NOMO-1 (cell line): ENCODE measurements around the gene F12.
"Not testable (repeated sequence)": the region's sequence is repeated elsewhere in the genome, so short reads cannot be mapped to it uniquely, and the experiment has no call there.

Experiments
- DNase-seq, 2 experiments: peaks; one replicate each; lab custom pipeline; 2025; ENCODE audit not compliant: unreplicated experiment in 2 of 2; lab: John Stamatoyannopoulos, UW

Gene F12

GRCh38 chr5:177417081-177417480, 7.7 kb upstream of the F12 start:
- not testable (repeated sequence) for DNase-seq

GRCh38 chr5:177414481-177414880, 5.1 kb upstream of the F12 start:
- no peak for DNase-seq

- DNase-seq = no peak
Measured at GRCh38 chr5:177412603-177413233, 3.4 kb upstream of the F12 start.

- DNase-seq = peak; percentile 62 to 65
Measured at GRCh38 chr5:177410575-177410974, 1.2 kb upstream of the F12 start.

GRCh38 chr5:177405805-177406204, 3.6 kb downstream of the F12 start:
- peak; percentile 82 to 88 for DNase-seq

- DNase-seq = no peak
Measured at GRCh38 chr5:177405312-177405711, 4.1 kb downstream of the F12 start.

GRCh38 chr5:177404641-177405179, 4.7 kb downstream of the F12 start:
- DNase-seq = no peak

- DNase-seq = peak; percentile 86 to 93
Measured at GRCh38 chr5:177403792-177404640, 5.3 kb downstream of the F12 start.

GRCh38 chr5:177403102-177403791, 6.1 kb downstream of the F12 start:
- no peak for DNase-seq

GRCh38 chr5:177402271-177403043, 6.9 kb downstream of the F12 start:
- no peak for DNase-seq

GRCh38 chr5:177399997-177400868, 9.1 kb downstream of the F12 start, which contains the start of gene PFN3:
TSS of gene PFN3 (minus strand) at chr5:177400661. CDS start at chr5:177400576, 85 bp downstream.
- no peak for DNase-seq

- DNase-seq = no peak
Measured at GRCh38 chr5:177397875-177398390, 11.4 kb downstream of the F12 start.

GRCh38 chr5:177396807-177397206, 12.6 kb downstream of the F12 start:
- DNase-seq = no peak

GRCh38 chr5:177396078-177396477, 13.3 kb downstream of the F12 start:
- DNase-seq = no peak

- DNase-seq = no peak
Measured at GRCh38 chr5:177393990-177394389, 15.4 kb downstream of the F12 start.

GRCh38 chr5:177393206-177393765, 16.1 kb downstream of the F12 start:
- DNase-seq = peak in 1 of 2 experiments; percentile 21

GRCh38 chr5:177392765-177393164, 16.6 kb downstream of the F12 start:
- no peak for DNase-seq

GRCh38 chr5:177390363-177391300, 18.7 kb downstream of the F12 start:
- DNase-seq = peak; percentile 58 to 82
